GM23248 (cell line): ENCODE measurements around the gene ARL14.

ENCODE experiments used
- EZH2 ChIP-seq: fragments of 200-600 bp; sonication (generic); IDR thresholded peaks from 2 replicates; pipeline ENCODE4 v1.6.1; 2018; ENCODE audit warnings: antibody characterized with exemption, mild to moderate bottlenecking; ENCODE audit not compliant: insufficient read depth, poor library complexity, severe bottlenecking
- EZH2phosphoT487 ChIP-seq: fragments of 200-600 bp; sonication (generic); IDR thresholded peaks from 2 replicates; pipeline ENCODE4 v1.6.1; 2018; ENCODE audit warnings: antibody characterized with exemption, moderate library complexity, mild to moderate bottlenecking, low read depth; ENCODE audit not compliant: insufficient read depth

GRCh38 chr3:160684368-160684740 is 7.4 kb downstream of the ARL14 start:
- TF ChIP-seq EZH2phosphoT487 (no peak), EZH2 (no peak)
